LHCN-M2 (cell line): ENCODE results near the gene TTLL11. TPM values are rescaled to one million over a fixed set of nuclear protein-coding genes. Genes with fewer than 3 reads are reported as not detected.
"Not testable (repeated sequence)": the region's sequence is repeated elsewhere in the genome, so short reads cannot be mapped to it uniquely, and the experiment has no call there.

Experiments
- DNase-seq: peaks from one replicate; pipeline ENCODE4 v3.0.0-alpha.2; 2012; ENCODE audit warnings: low read depth
- total RNA-seq: library from RNA; depleted of rRNA; stranded (reverse); fragments of >200 nt; gene quantifications from 2 replicates; pipeline ENCODE4 v1.2.3, GENCODE V29; 2014

TTLL11 gene
- total RNA-seq, 1 experiment from 2014 or later, result 3.4 TPM

- DNase-seq, result no peak
Measured at GRCh38 chr9:121816449-121816817, 276.7 kb downstream of the TTLL11 start.

- no peak for DNase-seq
Measured at GRCh38 chr9:121815546-121816448, 277.3 kb downstream of the TTLL11 start.

- DNase-seq, result no peak
Measured at GRCh38 chr9:121815084-121815483, 278.0 kb downstream of the TTLL11 start.

- no peak for DNase-seq
Measured at GRCh38 chr9:121814594-121814993, 278.5 kb downstream of the TTLL11 start.

GRCh38 chr9:121813519-121814210 lies 279.4 kb downstream of the TTLL11 start:
- no peak for DNase-seq

- no peak for DNase-seq
Measured at GRCh38 chr9:121812159-121812735, 280.9 kb downstream of the TTLL11 start.

- DNase-seq, result no peak
Measured at GRCh38 chr9:121811751-121812150, 281.4 kb downstream of the TTLL11 start.

GRCh38 chr9:121811140-121811539 lies 282.0 kb downstream of the TTLL11 start:
- DNase-seq, result no peak

- DNase-seq, result no peak
Measured at GRCh38 chr9:121810489-121810888, 282.6 kb downstream of the TTLL11 start.

- no peak for DNase-seq
Measured at GRCh38 chr9:121809356-121810050, 283.6 kb downstream of the TTLL11 start.

GRCh38 chr9:121808781-121809180 lies 284.3 kb downstream of the TTLL11 start:
- DNase-seq, result no peak

- peak; percentile 2 for DNase-seq
Measured at GRCh38 chr9:121807823-121808278, 285.3 kb downstream of the TTLL11 start.

- no peak for DNase-seq
Measured at GRCh38 chr9:121807069-121807822, 285.9 kb downstream of the TTLL11 start.

GRCh38 chr9:121802753-121803152 lies 290.4 kb downstream of the TTLL11 start:
- DNase-seq, result no peak

- DNase-seq, result no peak
Measured at GRCh38 chr9:121801579-121801978, 291.5 kb downstream of the TTLL11 start.

GRCh38 chr9:121800376-121800775 lies 292.7 kb downstream of the TTLL11 start:
- no peak for DNase-seq

- no peak for DNase-seq
Measured at GRCh38 chr9:121798941-121799340, 294.2 kb downstream of the TTLL11 start.

- DNase-seq, result no peak
Measured at GRCh38 chr9:121797081-121797480, 296.0 kb downstream of the TTLL11 start.

- not testable (repeated sequence) for DNase-seq
Measured at GRCh38 chr9:121794334-121794733, 298.8 kb downstream of the TTLL11 start.

- DNase-seq, result not testable (repeated sequence)
Measured at GRCh38 chr9:121792476-121792875, 300.6 kb downstream of the TTLL11 start.

- no peak for DNase-seq
Measured at GRCh38 chr9:121790841-121791240, 302.3 kb downstream of the TTLL11 start.
